ENCODE measurements around the gene RTN4RL1. TPM values are rescaled to one million over a fixed set of nuclear protein-coding genes. Genes with fewer than 3 reads are reported as not detected.
A peak's percentile ranks its signal among the peaks of the same experiment; 100 is the strongest.

The RTN4RL1 gene
- total RNA-seq, 2 donors from 2014 or later = 18.2 to 19.6 TPM

GRCh38 chr17:2002767-2003329, 22.3 kb downstream of the RTN4RL1 start:
- TF ChIP-seq CTCF (conservative IDR thresholded peaks at IDR 0.05) = no peak
- Histone ChIP-seq H3K27ac (ENCODE audit: low read depth, low read length) (peak overlapping the region; percentile 2), H3K36me3 (ENCODE audit: control insufficient read depth, insufficient read depth, low read length) (peaks cover 36% of the 10 kb centered on the region), H3K27me3 (ENCODE audit: control insufficient read depth, insufficient read depth, low read length, poor library complexity, severe bottlenecking) (no peaks in the 10 kb centered on the region), H3K4me3 (ENCODE audit: low read length) (no peak overlapping the region), H3K4me1 (ENCODE audit: control insufficient read depth, insufficient read depth, low read length) (peaks cover 6% of the 10 kb centered on the region), H3K9me3 (ENCODE audit: control insufficient read depth, low read length) (no peaks in the 10 kb centered on the region), H3K9ac (ENCODE audit: extremely low read depth, low read length, poor library complexity, severe bottlenecking) (no peak overlapping the region)
- Mint-ChIP-seq H3K4me3 (no peak overlapping the region), H3K36me3 (ENCODE audit: low read depth) (peaks cover 10% of the 10 kb centered on the region), H3K9me3 (no peaks in the 10 kb centered on the region), H3K27me3 (ENCODE audit: insufficient read depth) (peaks cover 18% of the 10 kb centered on the region), H3K4me1 (peaks cover 15% of the 10 kb centered on the region), H3K27ac (no peak overlapping the region)
- DNase-seq = peak; percentile 63
- 82 to 87% methylated on average over 11 to 16 of the region's 16 CpGs for WGBS, 2 experiments (ENCODE audit: insufficient coverage in 1 of 2, insufficient read length in 1 of 2)

- H3K27me3 ChIP-seq (ENCODE audit: control insufficient read depth, insufficient read depth, low read length, poor library complexity, severe bottlenecking) = no peaks in the 10 kb centered on the region
Observed at GRCh38 chr17:1999557-2000251, 25.4 kb downstream of the RTN4RL1 start.

More at GRCh38 chr17:1999557-2000251, 25.4 kb downstream of the RTN4RL1 start:
- no peak overlapping the region for H3K9ac ChIP-seq (ENCODE audit: extremely low read depth, low read length, poor library complexity, severe bottlenecking)
- no peak overlapping the region for H3K4me3 ChIP-seq (ENCODE audit: low read length)
- TF ChIP-seq CTCF (conservative IDR thresholded peaks at IDR 0.05) = no peak
- H3K36me3 Mint-ChIP-seq (ENCODE audit: low read depth) = peaks cover 3% of the 10 kb centered on the region
- peak overlapping the region; percentile 93 for H3K27ac ChIP-seq (ENCODE audit: low read depth, low read length)
- WGBS, 2 experiments (ENCODE audit: insufficient coverage in 1 of 2, insufficient read length in 1 of 2) = 33 to 65% methylated on average over 7 to 13 of the region's 13 CpGs
- peak overlapping the region; percentile 72 for H3K27ac Mint-ChIP-seq
- no peaks in the 10 kb centered on the region for H3K9me3 Mint-ChIP-seq
- peaks cover 37% of the 10 kb centered on the region for H3K4me1 Mint-ChIP-seq
- peaks cover 14% of the 10 kb centered on the region for H3K36me3 ChIP-seq (ENCODE audit: control insufficient read depth, insufficient read depth, low read length)
- H3K9me3 ChIP-seq (ENCODE audit: control insufficient read depth, low read length) = no peaks in the 10 kb centered on the region
- H3K27me3 Mint-ChIP-seq (ENCODE audit: insufficient read depth) = peaks cover 11% of the 10 kb centered on the region
- peaks cover 28% of the 10 kb centered on the region for H3K4me1 ChIP-seq (ENCODE audit: control insufficient read depth, insufficient read depth, low read length)
- DNase-seq = peak; percentile 86
- peak overlapping the region; percentile 33 for H3K4me3 Mint-ChIP-seq

Measured in endodermal cell (in vitro differentiated cells).